Neural cell (in vitro differentiated cells): ENCODE measurements around the gene CRYZ.

Source experiments
- MXI1 ChIP-seq: fragments of 450-650 bp; conservative IDR thresholded peaks from 2 replicates; pipeline ENCODE4 v1.6.1; 2014; ENCODE audit warnings: antibody characterized with exemption, mild to moderate bottlenecking; ENCODE audit not compliant: poor library complexity, severe bottlenecking
- TF ChIP-seq, protein P1 (sequence below): fragments of 450-650 bp; IDR thresholded peaks from 2 replicates; pipeline ENCODE4 v1.5.1; 2014; ENCODE audit warnings: antibody characterized with exemption, mild to moderate bottlenecking, moderate library complexity; ENCODE audit not compliant: poor library complexity, severe bottlenecking

DNA sequence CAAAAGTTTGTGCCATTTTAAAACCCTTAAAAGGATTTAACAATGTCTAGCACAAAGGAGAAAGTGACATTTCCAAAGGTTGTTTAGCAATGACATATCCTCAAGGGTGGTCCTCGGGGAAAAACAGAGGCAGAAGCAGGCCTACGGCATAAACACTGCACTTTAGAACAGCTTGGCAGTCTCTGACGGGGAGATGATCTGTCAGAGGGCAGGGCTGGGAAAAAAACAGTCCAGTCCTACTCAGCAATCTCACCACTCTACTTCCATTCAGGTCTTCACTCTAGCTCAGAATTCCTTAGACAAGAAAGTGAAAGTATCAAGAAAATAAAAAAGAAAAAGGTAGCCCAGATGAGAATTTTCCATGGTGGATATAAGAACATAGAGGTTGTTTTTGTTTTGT, 4.1 kb downstream of the CRYZ start:
- TF ChIP-seq MXI1, result no peak
- TF ChIP-seq, protein P1, sequence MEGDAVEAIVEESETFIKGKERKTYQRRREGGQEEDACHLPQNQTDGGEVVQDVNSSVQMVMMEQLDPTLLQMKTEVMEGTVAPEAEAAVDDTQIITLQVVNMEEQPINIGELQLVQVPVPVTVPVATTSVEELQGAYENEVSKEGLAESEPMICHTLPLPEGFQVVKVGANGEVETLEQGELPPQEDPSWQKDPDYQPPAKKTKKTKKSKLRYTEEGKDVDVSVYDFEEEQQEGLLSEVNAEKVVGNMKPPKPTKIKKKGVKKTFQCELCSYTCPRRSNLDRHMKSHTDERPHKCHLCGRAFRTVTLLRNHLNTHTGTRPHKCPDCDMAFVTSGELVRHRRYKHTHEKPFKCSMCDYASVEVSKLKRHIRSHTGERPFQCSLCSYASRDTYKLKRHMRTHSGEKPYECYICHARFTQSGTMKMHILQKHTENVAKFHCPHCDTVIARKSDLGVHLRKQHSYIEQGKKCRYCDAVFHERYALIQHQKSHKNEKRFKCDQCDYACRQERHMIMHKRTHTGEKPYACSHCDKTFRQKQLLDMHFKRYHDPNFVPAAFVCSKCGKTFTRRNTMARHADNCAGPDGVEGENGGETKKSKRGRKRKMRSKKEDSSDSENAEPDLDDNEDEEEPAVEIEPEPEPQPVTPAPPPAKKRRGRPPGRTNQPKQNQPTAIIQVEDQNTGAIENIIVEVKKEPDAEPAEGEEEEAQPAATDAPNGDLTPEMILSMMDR, result no peak
